Ectodermal cell (in vitro differentiated cells): ENCODE measurements around the gene NFATC1.

ENCODE experiments used
- H3K27ac ChIP-seq: 2 replicates; pipeline ENCODE4 v1.7.0; 2013; ENCODE audit warnings: mild to moderate bottlenecking, low read depth, low read length; ENCODE audit not compliant: insufficient read depth, poor library complexity, severe bottlenecking
- H3K27me3 ChIP-seq: 2 replicates; pipeline ENCODE4 v1.7.0; 2013; ENCODE audit warnings: mild to moderate bottlenecking, low read length; ENCODE audit not compliant: insufficient read depth, control insufficient read depth, poor library complexity, severe bottlenecking
- H3K36me3 ChIP-seq: one replicate; pipeline ENCODE4 v1.7.0; 2013; ENCODE audit warnings: low read length; ENCODE audit not compliant: control insufficient read depth, insufficient read depth
- H3K4me1 ChIP-seq: one replicate; pipeline ENCODE4 v1.7.0; 2013; ENCODE audit warnings: low read length; ENCODE audit not compliant: control insufficient read depth, insufficient read depth
- H3K4me3 ChIP-seq: 2 replicates; pipeline ENCODE4 v1.7.0; 2013; ENCODE audit warnings: low read depth, low read length, control low read depth; ENCODE audit not compliant: insufficient read depth
- H3K9me3 ChIP-seq: 2 replicates; pipeline ENCODE4 v1.7.0; 2013; ENCODE audit warnings: mild to moderate bottlenecking, low read length, moderate library complexity; ENCODE audit not compliant: control insufficient read depth
- WGBS, 2 experiments: methylation state at CpG; one replicate each; pipeline ENCODE4 v1.1.7; 2013; ENCODE audit warnings: missing lambda C conversion rate in 2 of 2; 5-methylcytosine and 5-hydroxymethylcytosine counted together

NFATC1 gene

DNA sequence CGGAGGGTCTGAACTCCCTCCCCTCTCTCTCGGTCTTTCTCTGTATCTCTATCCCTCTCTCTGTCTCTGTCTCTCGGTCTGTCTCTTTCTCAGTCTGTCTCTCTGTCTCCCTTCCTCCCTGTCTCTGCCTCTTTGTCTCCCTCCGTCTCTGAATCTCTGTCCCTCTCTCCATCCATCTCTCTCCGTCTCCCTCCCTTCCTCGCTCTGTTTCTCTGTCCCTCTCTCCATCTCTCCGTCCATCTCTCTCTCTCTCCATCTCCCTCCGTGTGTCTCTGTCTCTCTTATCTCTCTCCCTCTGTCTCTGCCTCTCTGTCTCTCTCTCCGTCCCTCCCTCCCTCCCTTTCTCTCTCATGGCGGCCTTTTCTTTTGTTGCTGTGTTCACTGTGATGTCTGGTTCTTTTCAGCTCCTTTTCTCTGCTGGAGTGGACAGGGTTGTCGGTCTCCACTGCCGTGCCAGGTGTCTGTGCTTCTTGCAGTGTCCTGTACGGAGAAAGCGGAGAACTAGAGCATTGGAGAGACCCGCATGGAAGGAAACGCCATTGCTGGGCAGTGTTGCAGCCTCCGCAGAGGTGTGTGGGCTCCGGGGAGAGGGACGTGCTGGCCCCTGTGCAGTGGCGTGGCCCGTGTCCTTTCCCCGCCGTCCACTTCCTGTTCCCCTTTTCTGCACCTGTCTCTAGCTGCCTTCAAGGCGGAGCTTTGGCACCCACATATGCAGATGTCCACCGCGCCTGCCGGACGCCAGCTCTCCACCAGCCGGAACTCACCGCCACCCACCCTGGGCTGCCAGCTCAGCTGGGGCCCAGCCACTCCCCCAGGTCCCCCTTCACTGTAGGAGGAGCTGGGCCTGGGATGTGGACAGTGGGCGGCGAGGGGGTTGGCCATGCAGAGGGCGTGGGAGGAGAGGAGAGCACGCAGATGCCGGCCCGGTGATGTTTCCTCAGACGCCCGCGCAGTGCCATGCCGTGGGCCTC, 113.1 kb downstream of the NFATC1 start:
- Histone ChIP-seq H3K27ac (no peak overlapping the region), H3K9me3 (no peaks in the 10 kb centered on the region), H3K36me3 (no peaks in the 10 kb centered on the region), H3K4me1 (peaks cover 12% of the 10 kb centered on the region), H3K27me3 (peaks cover 10% of the 10 kb centered on the region), H3K4me3 (no peak overlapping the region)
- 91 to 92% methylated on average over 40 of the region's 40 CpGs for WGBS, 2 experiments

DNA sequence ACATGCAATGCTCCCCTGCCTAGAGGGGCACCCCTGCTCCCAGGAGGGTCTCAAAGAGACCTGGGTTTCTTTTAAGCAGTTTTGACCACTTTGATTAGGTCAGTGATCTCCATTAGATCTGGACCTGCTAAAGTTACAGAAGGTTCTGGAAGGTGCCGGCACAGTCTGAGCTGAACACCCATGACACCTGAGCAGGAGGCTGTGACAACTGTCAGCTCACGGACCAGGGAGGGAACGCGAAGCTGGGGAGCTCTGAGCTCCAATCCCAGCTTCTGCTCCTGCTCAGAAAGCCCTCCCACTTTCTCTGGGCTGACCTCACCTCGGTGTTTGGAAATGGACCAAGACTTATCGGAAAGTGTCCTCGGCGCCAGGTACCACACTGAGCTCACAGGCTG, 113.8 kb downstream of the NFATC1 start:
- no peak overlapping the region for H3K4me3 ChIP-seq
- H3K36me3 ChIP-seq = no peaks in the 10 kb centered on the region
- H3K27me3 ChIP-seq = peaks cover 10% of the 10 kb centered on the region
- peaks cover 12% of the 10 kb centered on the region for H3K4me1 ChIP-seq
- no peaks in the 10 kb centered on the region for H3K9me3 ChIP-seq
- H3K27ac ChIP-seq = no peak overlapping the region
- 94 to 95% methylated on average over 8 of the region's 8 CpGs for WGBS, 2 experiments

DNA sequence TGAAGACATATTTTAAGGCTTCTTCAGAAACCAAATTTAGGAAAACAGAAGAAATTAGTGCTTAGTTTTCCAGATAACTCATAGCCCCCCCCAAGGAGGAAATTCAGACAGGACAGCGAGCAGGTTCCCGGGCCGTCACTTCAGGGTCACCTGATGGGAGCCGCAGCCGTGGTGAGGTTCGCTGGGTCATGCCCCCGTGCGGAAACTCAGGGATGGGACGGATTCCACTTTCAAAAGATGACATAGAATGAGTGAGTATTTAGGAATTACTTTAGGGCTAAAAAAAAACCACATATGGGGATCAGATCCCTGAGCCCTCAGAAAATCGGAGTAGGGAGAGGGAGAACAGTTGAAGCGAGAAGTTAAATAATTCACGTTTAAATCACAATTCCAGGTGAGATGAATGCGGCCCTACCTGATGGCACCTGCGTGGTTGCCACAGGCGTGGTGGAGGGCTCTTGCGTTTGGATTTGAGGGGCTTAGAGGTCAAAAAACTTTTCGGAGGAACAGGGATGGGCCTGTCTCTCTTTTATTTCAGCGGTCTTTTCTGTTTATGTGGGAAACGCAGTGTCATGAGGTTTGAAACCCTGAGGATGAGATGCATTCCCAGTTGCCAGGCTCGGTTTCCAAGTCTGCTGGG, 114.4 kb downstream of the NFATC1 start:
- Histone ChIP-seq H3K27me3 (peaks cover 10% of the 10 kb centered on the region), H3K27ac (no peak overlapping the region), H3K9me3 (no peaks in the 10 kb centered on the region), H3K4me1 (peaks cover 12% of the 10 kb centered on the region), H3K4me3 (no peak overlapping the region), H3K36me3 (no peaks in the 10 kb centered on the region)
- 95 to 96% methylated on average over 20 of the region's 20 CpGs for WGBS, 2 experiments

DNA sequence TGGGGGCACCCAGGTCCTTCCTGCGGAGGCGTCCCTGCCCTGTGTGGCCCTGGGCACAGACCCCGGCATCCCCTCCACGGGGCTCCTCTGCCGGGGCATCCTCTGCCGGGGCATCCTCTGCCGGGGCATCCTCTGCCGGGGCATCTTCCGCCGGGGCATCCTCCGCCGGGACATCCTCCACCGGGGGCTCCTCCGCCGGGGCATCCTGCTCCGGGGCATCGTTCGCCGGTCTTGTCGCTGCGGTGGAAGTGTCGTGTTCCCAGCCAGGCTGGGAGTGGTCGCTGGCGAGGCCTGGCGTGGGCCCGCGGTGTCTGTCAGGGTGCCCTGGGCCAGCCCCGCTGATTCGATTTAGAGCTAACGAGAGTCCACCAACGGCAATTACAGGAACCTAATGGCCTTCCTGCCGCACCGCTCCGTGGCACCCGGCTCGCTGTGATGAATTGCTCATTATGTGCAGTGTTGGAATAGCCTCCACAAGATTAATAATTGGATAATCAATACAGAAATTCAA, 115.1 kb downstream of the NFATC1 start:
- WGBS, 2 experiments = 95 to 96% methylated on average over 36 of the region's 36 CpGs

DNA sequence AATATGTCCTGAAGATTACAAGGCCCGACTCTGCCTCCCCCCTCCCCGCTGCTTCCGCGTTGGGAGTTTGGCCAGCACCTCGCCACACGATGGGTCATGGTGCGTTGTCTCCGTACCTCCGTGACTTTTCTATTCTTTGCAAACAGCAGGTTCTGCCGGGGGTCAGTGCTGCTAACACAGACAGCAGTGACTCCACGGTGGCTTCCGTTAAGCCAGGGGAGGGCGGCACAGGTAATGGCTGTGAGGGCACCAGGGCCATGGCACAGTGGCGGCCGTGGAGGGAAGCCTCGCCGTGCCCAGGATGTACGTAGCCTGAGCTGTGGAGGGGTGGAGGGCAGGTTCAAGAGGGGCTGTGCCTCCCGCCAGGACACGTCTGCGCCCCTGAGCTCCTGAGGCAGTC, 115.5 kb downstream of the NFATC1 start:
- Histone ChIP-seq H3K36me3 (no peaks in the 10 kb centered on the region), H3K27ac (no peak overlapping the region), H3K4me1 (peaks cover 12% of the 10 kb centered on the region), H3K4me3 (no peak overlapping the region), H3K9me3 (no peaks in the 10 kb centered on the region), H3K27me3 (peaks cover 10% of the 10 kb centered on the region)
- WGBS, 2 experiments = 93 to 95% methylated on average over 21 of the region's 21 CpGs

More for the DNA sequence above, 115.1 kb downstream of the NFATC1 start:
- H3K36me3 ChIP-seq = no peaks in the 10 kb centered on the region
- peaks cover 10% of the 10 kb centered on the region for H3K27me3 ChIP-seq
- no peak overlapping the region for H3K4me3 ChIP-seq
- H3K27ac ChIP-seq = no peak overlapping the region
- H3K4me1 ChIP-seq = peaks cover 12% of the 10 kb centered on the region
- H3K9me3 ChIP-seq = no peaks in the 10 kb centered on the region

DNA sequence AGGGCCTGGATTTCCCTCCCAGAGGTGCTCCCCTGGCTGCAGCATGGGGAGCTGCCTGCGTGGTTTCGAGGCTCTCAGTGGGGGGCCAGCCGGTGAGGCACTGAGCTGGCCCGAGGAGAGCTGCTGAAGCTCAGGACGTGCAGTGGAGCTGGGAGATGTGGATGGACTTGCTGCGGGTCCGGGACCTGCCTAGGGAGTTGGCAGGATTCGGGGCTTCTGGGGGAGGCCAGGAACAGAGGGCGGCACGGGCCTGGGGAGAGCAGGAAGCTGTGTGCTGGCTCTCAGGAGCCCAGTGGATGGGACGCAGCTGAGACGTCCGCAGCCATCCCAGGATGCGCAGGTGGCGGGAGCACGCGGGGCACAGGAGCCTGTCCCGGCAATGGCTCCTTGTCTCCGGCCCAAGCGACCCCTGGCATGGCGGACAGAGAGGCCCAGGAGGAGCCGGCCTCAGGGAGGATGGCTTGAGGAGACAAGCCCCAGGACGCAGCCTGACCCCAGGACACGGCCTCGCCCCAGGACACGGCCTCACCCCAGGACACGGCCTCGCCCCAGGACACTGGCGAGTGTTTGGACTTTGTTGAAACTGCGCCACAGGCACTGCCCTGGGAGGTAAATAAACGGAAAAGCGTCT, 116.1 kb downstream of the NFATC1 start:
- peaks cover 8% of the 10 kb centered on the region for H3K4me1 ChIP-seq
- no peaks in the 10 kb centered on the region for H3K9me3 ChIP-seq
- H3K4me3 ChIP-seq = no peak overlapping the region
- H3K27me3 ChIP-seq = peaks cover 10% of the 10 kb centered on the region
- H3K27ac ChIP-seq = no peak overlapping the region
- no peaks in the 10 kb centered on the region for H3K36me3 ChIP-seq
- 89 to 90% methylated on average over 32 of the region's 32 CpGs for WGBS, 2 experiments

DNA sequence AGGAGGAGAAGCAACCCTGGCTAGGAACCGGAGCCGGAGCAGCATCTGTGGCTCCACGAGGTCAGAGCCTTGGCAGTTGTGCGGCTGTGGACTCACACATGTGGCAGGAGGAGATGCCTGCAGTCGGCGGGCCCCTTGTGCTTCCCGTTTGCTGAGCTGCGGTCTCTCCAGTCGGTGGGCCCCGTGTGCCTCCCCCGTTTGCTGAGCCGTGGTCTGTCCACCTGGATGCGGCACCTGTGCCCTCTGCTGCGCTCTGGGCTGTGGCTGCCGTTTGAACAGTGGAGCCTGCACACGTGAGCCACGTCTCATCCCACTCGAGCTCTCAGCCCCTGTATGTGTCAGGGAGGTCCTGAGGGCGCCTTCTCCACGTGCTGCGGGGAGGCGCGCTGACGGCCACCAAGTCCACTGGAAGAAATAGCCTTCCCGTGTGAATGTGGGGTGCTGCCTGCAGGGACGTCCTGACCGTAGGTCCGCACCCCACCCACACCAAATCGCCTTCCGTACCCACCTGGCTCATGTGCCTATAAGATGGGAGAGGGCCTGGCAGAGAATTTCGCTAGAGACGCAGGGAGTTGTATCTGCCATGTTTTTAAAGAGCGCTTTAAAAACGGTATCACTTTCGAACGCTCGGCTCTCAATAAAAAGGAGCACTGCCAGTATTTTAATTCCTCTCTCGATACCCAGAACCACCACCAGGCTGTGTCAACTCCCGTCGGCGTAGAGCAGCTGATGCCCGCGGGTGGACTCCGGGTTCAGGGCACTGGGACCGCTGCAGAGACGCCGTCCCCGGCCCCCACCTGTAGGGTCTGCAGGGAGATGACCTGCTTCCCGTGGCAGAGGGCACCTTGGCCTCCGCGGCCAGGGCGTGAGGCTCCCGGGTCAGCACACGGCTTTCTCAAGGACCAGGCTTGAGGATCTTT, 117.0 kb downstream of the NFATC1 start:
- H3K27me3 ChIP-seq = peaks cover 6% of the 10 kb centered on the region
- H3K27ac ChIP-seq = no peak overlapping the region
- no peak overlapping the region for H3K4me3 ChIP-seq
- 95 to 96% methylated on average over 54 of the region's 54 CpGs for WGBS, 2 experiments
- H3K9me3 ChIP-seq = no peaks in the 10 kb centered on the region
- no peaks in the 10 kb centered on the region for H3K36me3 ChIP-seq
- H3K4me1 ChIP-seq = no peaks in the 10 kb centered on the region

DNA sequence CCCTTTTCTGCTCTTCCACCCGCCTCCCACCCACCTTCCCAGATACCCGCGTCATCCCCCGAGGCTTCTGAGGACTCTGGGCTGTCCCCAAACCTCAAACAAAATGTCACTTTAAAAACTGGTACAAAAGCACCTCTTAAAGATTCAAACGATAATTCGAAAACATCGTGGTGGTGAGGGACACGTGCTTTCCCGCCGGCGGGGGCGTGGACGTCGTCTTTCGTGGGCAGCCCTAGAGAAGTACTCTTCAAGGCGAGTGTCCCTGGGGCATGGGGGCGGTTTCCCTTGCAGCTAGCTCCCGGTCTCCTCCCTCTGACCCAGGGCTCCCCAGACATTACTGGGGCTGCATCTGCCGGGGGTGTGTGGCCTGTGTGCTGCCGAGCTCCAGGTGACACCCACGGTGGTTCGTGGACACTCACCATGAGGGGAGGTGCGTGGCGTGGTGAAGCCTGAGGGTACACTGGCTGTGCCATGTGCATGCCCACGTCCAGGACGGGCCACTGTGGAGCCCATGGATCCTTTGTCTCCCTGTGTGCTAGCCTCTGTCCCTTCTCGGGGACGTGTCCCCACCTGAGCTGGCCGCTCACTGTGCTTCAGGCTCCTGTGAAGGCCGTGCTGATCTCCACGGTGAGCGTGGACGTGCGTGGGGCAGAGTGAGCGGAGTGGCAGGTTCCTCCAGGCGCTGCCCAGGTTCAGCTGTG, 117.8 kb downstream of the NFATC1 start:
- WGBS, 2 experiments = 96% methylated on average over 36 of the region's 36 CpGs
- Histone ChIP-seq H3K36me3 (no peaks in the 10 kb centered on the region), H3K4me3 (no peak overlapping the region)

DNA sequence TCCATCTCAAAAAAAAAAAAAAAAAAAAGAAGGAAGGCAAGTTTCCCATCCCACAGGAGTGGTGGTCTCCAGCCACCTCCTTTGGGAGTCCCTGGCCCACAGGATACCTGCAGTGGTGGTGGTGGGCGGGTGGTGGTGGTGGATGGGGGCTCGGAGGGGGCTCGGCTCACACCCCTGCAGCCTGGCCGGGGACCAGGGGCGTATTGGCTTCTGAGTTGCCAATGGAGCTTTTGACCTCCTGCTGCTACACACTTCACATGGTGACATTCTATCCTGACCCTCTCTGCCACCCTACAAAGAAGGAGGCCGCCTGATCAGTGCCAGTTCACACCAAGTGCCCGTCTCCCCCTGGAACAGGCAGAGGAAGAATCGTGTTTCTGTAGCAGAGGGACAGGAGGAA, 119.6 kb downstream of the NFATC1 start:
- Histone ChIP-seq H3K9me3 (no peaks in the 10 kb centered on the region), H3K36me3 (no peaks in the 10 kb centered on the region), H3K4me1 (no peaks in the 10 kb centered on the region), H3K27ac (no peak overlapping the region), H3K27me3 (no peaks in the 10 kb centered on the region), H3K4me3 (no peak overlapping the region)
- WGBS, 2 experiments = 76 to 80% methylated on average over 8 of the region's 8 CpGs

More for the DNA sequence above, 117.8 kb downstream of the NFATC1 start:
- H3K9me3 ChIP-seq = no peaks in the 10 kb centered on the region
- H3K4me1 ChIP-seq = no peaks in the 10 kb centered on the region
- peaks cover under 1% of the 10 kb centered on the region for H3K27me3 ChIP-seq
- no peak overlapping the region for H3K27ac ChIP-seq
